ENCODE measurements around the gene ZBP1. TPM values are rescaled to one million over a fixed set of nuclear protein-coding genes. Genes with fewer than 3 reads are reported as not detected.

Gene ZBP1
- total RNA-seq, 3 donors from 2014 or later: 0.73 to 2.4 TPM; not detected in 1

- H3K27ac ChIP-seq: no peak overlapping the region
- no peaks in the 10 kb centered on the region for H3K27me3 ChIP-seq
- H3K4me1 ChIP-seq: peaks cover 0 to 3% of the 10 kb centered on the region in 2 donors
- no peak overlapping the region for H3K4me3 ChIP-seq
- DNase-seq (ENCODE audit: low spot score in 2 of 2): peak in 1 of 2 donors; percentile 46
- no peak for TF ChIP-seq CTCF (IDR thresholded peaks at IDR 0.05)
- TF ChIP-seq POLR2A (IDR thresholded peaks at IDR 0.05): no peak
- TF ChIP-seq POLR2AphosphoS5 (IDR thresholded peaks at IDR 0.05): no peak
- no peaks in the 10 kb centered on the region for H3K9me3 ChIP-seq
- intact Hi-C loops (cut with DNase I; ENCODE audit: low total_unique reads): loop anchor here (10.0 kb wide), 1 partner anchor 421 kb away; no protein-coding TSS in a partner anchor
- H3K36me3 ChIP-seq: no peaks in the 10 kb centered on the region
Measured at GRCh38 chr20:57663681-57664451, 43.6 kb upstream of the ZBP1 start.

- no peak overlapping the region for H3K4me3 ChIP-seq
- no peak overlapping the region for H3K27ac ChIP-seq
- H3K4me1 ChIP-seq: peaks cover 0 to 3% of the 10 kb centered on the region in 2 donors
- intact Hi-C loops (cut with DNase I; ENCODE audit: low total_unique reads): loop anchor here (10.0 kb wide), 1 partner anchor 422 kb away; no protein-coding TSS in a partner anchor
- H3K36me3 ChIP-seq: no peaks in the 10 kb centered on the region
- DNase-seq (ENCODE audit: low spot score in 2 of 2): peak in 1 of 2 donors; percentile 35
- no peaks in the 10 kb centered on the region for H3K9me3 ChIP-seq
- no peaks in the 10 kb centered on the region for H3K27me3 ChIP-seq
- TF ChIP-seq POLR2AphosphoS5 (IDR thresholded peaks at IDR 0.05): no peak
- no peak for TF ChIP-seq CTCF (IDR thresholded peaks at IDR 0.05)
- no peak for TF ChIP-seq POLR2A (IDR thresholded peaks at IDR 0.05)
Measured at GRCh38 chr20:57663241-57663640, 43.0 kb upstream of the ZBP1 start.

- Histone ChIP-seq H3K27me3 (no peaks in the 10 kb centered on the region), H3K27ac (no peak overlapping the region), H3K36me3 (no peaks in the 10 kb centered on the region), H3K4me3 (no peak overlapping the region), H3K9me3 (no peaks in the 10 kb centered on the region), H3K4me1 (peaks cover 0 to 3% of the 10 kb centered on the region in 2 donors)
- intact Hi-C loops (cut with DNase I; ENCODE audit: low total_unique reads): loop anchor here (10.0 kb wide), 1 partner anchor 422 kb away; no protein-coding TSS in a partner anchor
- no peak for TF ChIP-seq POLR2AphosphoS5 (IDR thresholded peaks at IDR 0.05)
- no peak for TF ChIP-seq CTCF (IDR thresholded peaks at IDR 0.05)
- no peak for TF ChIP-seq POLR2A (IDR thresholded peaks at IDR 0.05)
- DNase-seq (ENCODE audit: low spot score in 2 of 2): peak; percentile 7 to 42
Measured at GRCh38 chr20:57662456-57663240, 42.4 kb upstream of the ZBP1 start.

- H3K27me3 ChIP-seq: no peaks in the 10 kb centered on the region
- H3K36me3 ChIP-seq: no peaks in the 10 kb centered on the region
- intact Hi-C loops (cut with DNase I; ENCODE audit: low total_unique reads): loop anchor here (10.0 kb wide), 1 partner anchor 423 kb away; no protein-coding TSS in a partner anchor
- no peaks in the 10 kb centered on the region for H3K9me3 ChIP-seq
- H3K4me3 ChIP-seq: no peak overlapping the region
- H3K4me1 ChIP-seq: peaks cover 0 to 3% of the 10 kb centered on the region in 2 donors
- TF ChIP-seq POLR2A (IDR thresholded peaks at IDR 0.05) (no peak), POLR2AphosphoS5 (IDR thresholded peaks at IDR 0.05) (no peak), CTCF (IDR thresholded peaks at IDR 0.05) (no peak)
- peak overlapping the region in 1 of 2 donors; percentile 43 for H3K27ac ChIP-seq
- DNase-seq (ENCODE audit: low spot score in 2 of 2): peak in 1 of 2 donors; percentile 15
Measured at GRCh38 chr20:57661746-57662455, 41.7 kb upstream of the ZBP1 start.

All from breast epithelium (tissue), 4 donors.